ENCODE results near the gene TBC1D22B.

TBC1D22B gene

GRCh38 chr6:37357288-37357687 lies 99.7 kb downstream of the TBC1D22B start:
- DNase-seq (ENCODE audit: low spot score): no peak

- DNase-seq (ENCODE audit: low spot score): no peak
Measured at GRCh38 chr6:37357860-37358259, 100.3 kb downstream of the TBC1D22B start.

GRCh38 chr6:37359039-37359438 lies 101.5 kb downstream of the TBC1D22B start:
- DNase-seq (ENCODE audit: low spot score): no peak

GRCh38 chr6:37362101-37362828 lies 104.7 kb downstream of the TBC1D22B start:
- DNase-seq (ENCODE audit: low spot score): no peak

- peak; percentile 2 for DNase-seq (ENCODE audit: low spot score)
Measured at GRCh38 chr6:37365791-37366190, 108.2 kb downstream of the TBC1D22B start.

- DNase-seq (ENCODE audit: low spot score): no peak
Measured at GRCh38 chr6:37366910-37367309, 109.3 kb downstream of the TBC1D22B start.

- no peak for DNase-seq (ENCODE audit: low spot score)
Measured at GRCh38 chr6:37368961-37369320, 111.4 kb downstream of the TBC1D22B start.

GRCh38 chr6:37369321-37370201 lies 112.0 kb downstream of the TBC1D22B start:
- no peak for DNase-seq (ENCODE audit: low spot score)

GRCh38 chr6:37371154-37372083 lies 113.8 kb downstream of the TBC1D22B start:
- DNase-seq (ENCODE audit: low spot score): no peak

- no peak for DNase-seq (ENCODE audit: low spot score)
Measured at GRCh38 chr6:37372116-37372515, 114.5 kb downstream of the TBC1D22B start.

GRCh38 chr6:37373822-37374471 lies 116.4 kb downstream of the TBC1D22B start:
- DNase-seq (ENCODE audit: low spot score): no peak

GRCh38 chr6:37375376-37375775 lies 117.8 kb downstream of the TBC1D22B start:
- DNase-seq (ENCODE audit: low spot score): no peak

GRCh38 chr6:37376078-37376743 lies 118.6 kb downstream of the TBC1D22B start:
- no peak for DNase-seq (ENCODE audit: low spot score)

GRCh38 chr6:37381579-37381978 lies 124.0 kb downstream of the TBC1D22B start:
- DNase-seq (ENCODE audit: low spot score): peak; percentile 72

All from SW480 (cell line).